NB4 (cell line): ENCODE data around the gene SCRN1.

Source experiments
- MYC ChIP-seq: IDR thresholded peaks from 2 replicates; pipeline ENCODE4 v1.6.1; 2011; ENCODE audit warnings: low read depth, low read length
- TF ChIP-seq, protein P1 (sequence below): IDR thresholded peaks from one replicate; pipeline ENCODE4 v1.5.1; 2012; ENCODE audit warnings: low read depth, low read length

DNA sequence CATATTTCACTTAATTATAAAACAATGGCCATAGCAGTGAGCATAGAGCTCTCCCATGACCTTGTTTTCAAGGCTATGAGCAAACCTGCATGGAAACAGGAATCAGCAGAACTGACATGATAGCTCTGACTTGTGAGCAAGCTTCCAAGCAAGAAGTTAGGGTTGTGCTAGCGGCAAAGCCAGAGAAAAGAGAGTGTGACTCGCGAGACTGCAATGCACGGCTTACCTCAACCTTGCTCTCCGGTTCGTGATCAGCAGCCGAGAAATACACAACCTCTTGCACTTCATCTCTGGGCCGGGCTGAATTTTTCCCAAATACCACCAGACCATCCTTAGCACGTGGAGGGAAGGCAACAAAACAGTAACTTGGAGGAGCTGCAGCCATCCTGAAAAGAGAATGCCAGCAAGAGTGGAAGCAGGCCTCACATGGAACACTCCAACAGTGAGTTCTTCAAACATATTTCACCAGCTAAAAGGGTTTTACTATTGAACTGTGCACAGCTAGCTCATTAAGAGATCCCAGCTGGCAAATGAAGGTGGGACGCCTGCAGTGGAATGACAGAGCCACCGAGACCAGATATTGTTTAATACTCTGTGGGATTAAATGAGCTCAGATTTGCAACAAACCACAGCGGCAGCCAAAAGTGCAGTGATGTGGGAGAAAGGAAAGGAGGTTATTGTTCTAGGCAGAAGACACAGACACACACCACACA, 20.8 kb downstream of the SCRN1 start:
- no peak for TF ChIP-seq MYC
- TF ChIP-seq, protein P1, sequence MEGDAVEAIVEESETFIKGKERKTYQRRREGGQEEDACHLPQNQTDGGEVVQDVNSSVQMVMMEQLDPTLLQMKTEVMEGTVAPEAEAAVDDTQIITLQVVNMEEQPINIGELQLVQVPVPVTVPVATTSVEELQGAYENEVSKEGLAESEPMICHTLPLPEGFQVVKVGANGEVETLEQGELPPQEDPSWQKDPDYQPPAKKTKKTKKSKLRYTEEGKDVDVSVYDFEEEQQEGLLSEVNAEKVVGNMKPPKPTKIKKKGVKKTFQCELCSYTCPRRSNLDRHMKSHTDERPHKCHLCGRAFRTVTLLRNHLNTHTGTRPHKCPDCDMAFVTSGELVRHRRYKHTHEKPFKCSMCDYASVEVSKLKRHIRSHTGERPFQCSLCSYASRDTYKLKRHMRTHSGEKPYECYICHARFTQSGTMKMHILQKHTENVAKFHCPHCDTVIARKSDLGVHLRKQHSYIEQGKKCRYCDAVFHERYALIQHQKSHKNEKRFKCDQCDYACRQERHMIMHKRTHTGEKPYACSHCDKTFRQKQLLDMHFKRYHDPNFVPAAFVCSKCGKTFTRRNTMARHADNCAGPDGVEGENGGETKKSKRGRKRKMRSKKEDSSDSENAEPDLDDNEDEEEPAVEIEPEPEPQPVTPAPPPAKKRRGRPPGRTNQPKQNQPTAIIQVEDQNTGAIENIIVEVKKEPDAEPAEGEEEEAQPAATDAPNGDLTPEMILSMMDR = no peak
